Measurements from ENCODE around the gene CEBPA. TPM values are rescaled to one million over a fixed set of nuclear protein-coding genes. Genes with fewer than 3 reads are reported as not detected.

The CEBPA gene
- total RNA-seq, 1 experiment from 2014 or later: 1.2 TPM

DNA sequence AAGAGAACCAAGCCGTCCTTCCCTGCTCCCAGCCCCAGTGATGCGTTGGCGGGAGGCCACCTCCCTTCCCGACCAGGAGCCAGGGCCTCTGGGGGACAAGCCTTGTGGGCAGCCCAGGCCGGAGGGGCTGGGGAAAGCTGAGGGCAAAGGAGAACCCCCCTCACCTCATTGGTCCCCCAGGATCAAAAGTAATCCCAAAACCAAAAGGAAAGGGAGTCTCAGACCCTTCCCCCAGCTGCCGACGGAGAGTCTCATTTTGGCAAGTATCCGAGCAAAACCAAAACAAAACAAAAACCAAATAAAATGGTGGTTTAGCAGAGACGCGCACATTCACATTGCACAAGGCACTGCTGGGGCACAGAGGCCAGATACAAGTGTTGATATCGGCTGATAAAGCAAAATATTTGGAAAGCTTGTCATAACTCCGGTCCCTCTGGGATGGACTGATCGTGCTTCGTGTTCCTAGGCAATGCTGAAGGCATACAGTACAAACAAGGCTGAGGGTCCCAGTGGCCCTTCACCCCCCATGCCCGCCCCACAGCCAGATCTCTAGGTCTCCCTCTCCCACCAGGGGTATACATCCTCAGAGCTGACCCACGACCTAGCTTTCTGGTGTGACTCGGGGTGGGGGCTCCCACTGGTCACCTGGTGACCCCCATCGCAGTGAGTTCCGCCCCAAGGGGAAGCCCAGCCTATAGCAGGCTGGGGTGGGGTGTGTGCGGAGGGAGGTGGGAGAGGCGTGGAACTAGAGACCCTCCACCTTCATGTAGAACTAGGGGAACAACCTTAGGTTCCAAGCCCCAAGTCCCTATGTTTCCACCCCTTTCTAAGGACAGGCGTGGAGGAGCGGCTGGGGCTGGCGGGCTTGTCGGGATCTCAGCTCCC is 2.1 kb downstream of the CEBPA start:
- Mint-ChIP-seq H3K36me3 (ENCODE audit: insufficient read depth, unreplicated experiment) (peaks cover 18% of the 10 kb centered on the region), H3K27ac (ENCODE audit: unreplicated experiment) (no peak overlapping the region), H3K27me3 (ENCODE audit: unreplicated experiment) (peaks cover 73% of the 10 kb centered on the region), H3K4me1 (ENCODE audit: low read depth, unreplicated experiment) (peaks cover 12% of the 10 kb centered on the region), H3K9me3 (ENCODE audit: low read depth, unreplicated experiment) (no peaks in the 10 kb centered on the region), H3K4me3 (ENCODE audit: low read depth, unreplicated experiment) (no peak overlapping the region)
- no peak for DNase-seq
- no TSS peak for BruUV-seq (replicated peaks)
- CTCF ChIA-PET: no interaction called here
- intact Hi-C loops (cut with micrococcal nuclease; ENCODE audit: unreplicated experiment): loop anchor here (5.0 kb wide), 2 partner anchors 63 to 72 kb away; partner anchors contain the start of gene CEBPG
- TF ChIP-seq CTCF (IDR thresholded peaks at IDR 0.05; ENCODE audit: unreplicated experiment): no peak

DNA sequence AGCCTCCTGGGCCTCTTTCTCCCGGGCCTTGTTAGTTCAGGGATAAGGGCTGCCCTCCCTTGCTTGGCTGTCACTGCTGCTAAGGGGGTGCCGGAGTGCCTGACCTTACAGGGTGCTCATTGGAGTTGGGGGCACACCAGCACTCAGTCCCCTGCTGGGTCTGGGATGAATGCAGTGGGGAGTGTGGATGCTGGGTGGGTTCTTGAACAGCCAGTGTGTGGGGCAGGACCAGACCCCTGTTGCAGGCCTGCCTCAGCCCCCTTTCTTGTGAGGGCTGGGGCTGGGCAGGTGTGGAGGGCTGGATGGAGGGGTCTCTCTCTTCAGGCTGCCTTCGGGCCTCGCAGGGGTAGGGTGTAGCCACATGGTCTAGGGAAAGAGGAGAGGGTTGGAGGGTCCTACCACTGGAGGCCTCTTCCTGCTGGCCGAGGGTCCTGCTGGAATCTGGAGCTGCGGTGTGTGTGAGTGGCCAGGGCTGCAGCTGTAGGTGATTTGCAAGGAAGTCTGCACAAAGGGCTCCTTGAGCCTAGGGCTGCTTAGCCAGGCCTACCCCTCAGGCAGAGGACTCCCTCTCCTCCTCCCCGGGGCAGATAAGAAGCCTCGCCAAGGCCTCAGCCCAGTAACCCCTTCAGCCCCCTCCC is 3.2 kb downstream of the CEBPA start:
- no TSS peak for BruUV-seq (replicated peaks)
- peaks cover 63% of the 10 kb centered on the region for H3K27me3 Mint-ChIP-seq (ENCODE audit: unreplicated experiment)
- H3K9me3 Mint-ChIP-seq (ENCODE audit: low read depth, unreplicated experiment): no peaks in the 10 kb centered on the region
- CTCF ChIA-PET: no interaction called here
- DNase-seq: no peak
- H3K4me1 Mint-ChIP-seq (ENCODE audit: low read depth, unreplicated experiment): peaks cover under 1% of the 10 kb centered on the region
- no peak overlapping the region for H3K4me3 Mint-ChIP-seq (ENCODE audit: low read depth, unreplicated experiment)
- no peak for TF ChIP-seq CTCF (IDR thresholded peaks at IDR 0.05; ENCODE audit: unreplicated experiment)
- no peak overlapping the region for H3K27ac Mint-ChIP-seq (ENCODE audit: unreplicated experiment)
- H3K36me3 Mint-ChIP-seq (ENCODE audit: insufficient read depth, unreplicated experiment): peaks cover 18% of the 10 kb centered on the region
- intact Hi-C loops (cut with micrococcal nuclease; ENCODE audit: unreplicated experiment): no loop called here

DNA sequence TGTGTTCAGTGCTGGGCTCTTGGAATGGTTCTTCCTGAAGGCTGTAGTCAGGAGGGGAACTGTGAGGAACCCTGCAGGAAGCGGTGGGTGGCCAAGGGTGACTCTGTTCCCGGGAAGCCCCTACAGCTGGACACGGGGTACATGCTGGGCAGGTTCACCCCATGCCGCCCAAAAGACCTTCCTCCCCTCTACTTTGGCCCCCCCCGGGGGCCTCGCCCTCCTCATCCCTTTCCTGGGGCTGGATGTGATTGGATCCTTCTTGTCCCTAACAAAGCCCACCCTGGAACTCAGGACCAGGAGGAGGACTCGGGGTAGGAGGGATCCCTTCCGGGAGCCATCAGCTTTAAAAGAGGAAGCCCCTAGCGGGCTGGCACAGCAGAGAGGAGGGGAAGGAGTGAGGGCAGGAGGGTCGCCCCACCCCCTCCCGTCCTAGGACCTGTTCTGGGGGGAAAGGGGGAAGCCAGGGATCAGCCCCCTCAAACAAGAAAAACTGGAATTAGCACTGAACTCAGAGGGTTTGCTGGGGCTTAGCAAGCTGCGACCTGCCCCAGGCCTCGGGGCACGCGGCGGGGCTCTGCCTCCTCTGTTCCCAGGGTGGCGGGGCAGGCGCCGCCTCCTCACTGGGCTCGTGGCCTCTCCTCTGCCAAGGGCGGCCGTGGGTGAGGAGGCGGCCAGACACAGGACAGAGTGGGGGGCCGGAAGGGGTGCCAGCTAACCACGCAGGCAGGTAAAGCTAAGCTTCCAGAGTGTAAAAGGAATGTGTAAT is 4.0 kb downstream of the CEBPA start:
- peaks cover 59% of the 10 kb centered on the region for H3K27me3 Mint-ChIP-seq (ENCODE audit: unreplicated experiment)
- intact Hi-C loops (cut with micrococcal nuclease; ENCODE audit: unreplicated experiment): no loop called here
- no peak for DNase-seq
- peaks cover 18% of the 10 kb centered on the region for H3K36me3 Mint-ChIP-seq (ENCODE audit: insufficient read depth, unreplicated experiment)
- H3K9me3 Mint-ChIP-seq (ENCODE audit: low read depth, unreplicated experiment): no peaks in the 10 kb centered on the region
- TF ChIP-seq CTCF (IDR thresholded peaks at IDR 0.05; ENCODE audit: unreplicated experiment): no peak
- CTCF ChIA-PET: interaction anchor here (0.6 kb wide), 1 partner anchor 1435 kb away, joined by 3 read pairs; no protein-coding TSS in a partner anchor
- H3K27ac Mint-ChIP-seq (ENCODE audit: unreplicated experiment): no peak overlapping the region
- no TSS peak for BruUV-seq (replicated peaks)
- H3K4me3 Mint-ChIP-seq (ENCODE audit: low read depth, unreplicated experiment): no peak overlapping the region
- no peaks in the 10 kb centered on the region for H3K4me1 Mint-ChIP-seq (ENCODE audit: low read depth, unreplicated experiment)

GRCh38 chr19:33297401-33298145 is 4.8 kb downstream of the CEBPA start:
- H3K27ac Mint-ChIP-seq (ENCODE audit: unreplicated experiment): no peak overlapping the region
- peaks cover 11% of the 10 kb centered on the region for H3K36me3 Mint-ChIP-seq (ENCODE audit: insufficient read depth, unreplicated experiment)

More at GRCh38 chr19:33297401-33298145, 4.8 kb downstream of the CEBPA start:
- CTCF ChIA-PET: interaction anchor here (0.6 kb wide), 1 partner anchor 1435 kb away, joined by 3 read pairs; no protein-coding TSS in a partner anchor
- BruUV-seq (replicated peaks): no TSS peak
- H3K4me1 Mint-ChIP-seq (ENCODE audit: low read depth, unreplicated experiment): no peaks in the 10 kb centered on the region
- DNase-seq: no peak
- intact Hi-C loops (cut with micrococcal nuclease; ENCODE audit: unreplicated experiment): no loop called here
- H3K4me3 Mint-ChIP-seq (ENCODE audit: low read depth, unreplicated experiment): no peak overlapping the region
- H3K9me3 Mint-ChIP-seq (ENCODE audit: low read depth, unreplicated experiment): no peaks in the 10 kb centered on the region
- TF ChIP-seq CTCF (IDR thresholded peaks at IDR 0.05; ENCODE audit: unreplicated experiment): no peak
- peaks cover 59% of the 10 kb centered on the region for H3K27me3 Mint-ChIP-seq (ENCODE audit: unreplicated experiment)
